NCI-H1048 (cell line): ENCODE data around the gene PCNX2.
"Not testable (repeated sequence)": the region's sequence is repeated elsewhere in the genome, so short reads cannot be mapped to it uniquely, and the experiment has no call there.

Source experiments
- DNase-seq: peaks from one replicate; lab custom pipeline; 2025; lab: John Stamatoyannopoulos, UW

Gene PCNX2

DNA sequence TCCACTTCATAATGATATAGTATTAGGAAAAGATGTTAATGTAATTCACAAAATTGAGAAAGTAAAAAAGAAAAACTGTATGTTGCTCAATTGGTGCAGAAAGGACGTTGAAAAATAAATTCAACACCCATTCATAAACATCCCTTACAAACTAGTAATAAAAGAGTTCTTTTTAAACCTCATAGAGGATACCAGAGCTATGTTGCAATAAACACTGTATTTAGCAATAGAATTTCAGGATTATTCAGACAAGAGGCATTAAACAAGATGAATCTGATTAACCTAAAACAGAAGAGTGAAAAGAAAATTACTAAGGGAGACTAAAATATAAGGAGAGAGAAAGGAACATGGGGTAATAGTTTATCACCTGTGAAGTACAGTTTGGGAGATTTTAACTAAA lies 190.3 kb downstream of the PCNX2 start:
- no peak for DNase-seq

DNA sequence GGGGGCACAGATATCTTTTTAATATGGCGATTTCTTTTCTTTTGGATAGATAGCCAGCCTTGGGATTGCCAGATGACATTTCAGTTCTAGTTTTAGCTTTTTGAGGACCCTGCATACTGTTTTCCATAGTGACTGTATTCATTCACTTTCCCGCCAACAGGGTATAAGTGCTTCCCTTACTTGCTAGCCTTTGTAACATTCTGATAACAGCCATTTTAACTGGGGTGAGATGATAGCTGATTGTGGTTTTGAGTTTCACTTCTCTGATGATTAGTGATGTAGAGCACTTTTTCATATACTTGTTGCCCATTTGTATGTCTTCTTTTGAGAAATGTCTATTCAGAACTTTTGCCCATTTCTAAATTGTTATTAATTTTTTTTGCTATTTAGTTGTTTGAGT lies 193.2 kb downstream of the PCNX2 start:
- DNase-seq: no peak

DNA sequence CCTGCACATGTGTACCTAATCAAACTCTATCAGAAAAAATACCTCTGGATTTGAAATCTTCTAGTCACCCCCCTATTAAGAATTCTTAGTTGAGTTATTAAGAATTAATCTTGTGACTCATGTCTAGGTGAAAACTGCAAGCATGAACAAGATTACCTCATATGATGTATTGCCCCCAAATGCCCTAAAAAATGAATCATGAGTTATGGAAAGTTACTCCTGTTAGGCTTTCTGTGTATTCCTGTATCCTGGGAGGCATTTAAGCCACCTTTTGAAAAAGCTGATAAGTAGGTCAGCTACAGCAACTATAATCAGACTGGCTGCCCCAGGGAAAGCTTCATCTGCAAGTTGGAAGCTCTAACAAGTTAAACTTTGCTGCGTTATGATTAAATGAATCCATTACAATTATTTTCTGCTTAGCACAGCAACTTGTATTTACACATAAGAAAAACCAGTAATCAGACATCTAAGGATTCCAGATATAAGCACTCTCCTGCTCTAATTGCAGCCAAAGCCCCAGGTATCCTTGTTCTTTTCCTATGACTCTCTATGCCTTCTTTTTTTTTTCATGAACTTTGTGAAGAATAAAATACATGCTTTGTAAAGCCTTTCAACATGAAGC lies 197.5 kb downstream of the PCNX2 start:
- no peak for DNase-seq

DNA sequence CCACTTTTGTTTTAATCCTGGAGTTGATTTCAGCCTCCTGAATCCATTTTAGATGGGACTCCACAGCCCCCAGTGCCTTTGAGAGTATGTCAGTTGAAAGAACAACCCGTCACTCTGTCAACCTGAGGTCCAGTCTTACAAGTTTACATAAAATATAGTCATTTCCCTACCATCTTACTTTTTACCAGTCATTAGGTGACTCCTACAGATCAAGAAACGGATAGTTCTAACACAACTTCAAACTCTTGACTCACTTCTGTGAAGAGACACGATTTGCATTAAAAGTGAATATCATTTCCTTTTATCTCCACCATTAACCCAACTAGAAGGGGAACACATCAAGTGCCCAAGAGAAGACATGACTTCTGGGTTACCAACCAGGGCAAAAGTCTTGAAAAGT lies 198.0 kb downstream of the PCNX2 start:
- DNase-seq: no peak

DNA sequence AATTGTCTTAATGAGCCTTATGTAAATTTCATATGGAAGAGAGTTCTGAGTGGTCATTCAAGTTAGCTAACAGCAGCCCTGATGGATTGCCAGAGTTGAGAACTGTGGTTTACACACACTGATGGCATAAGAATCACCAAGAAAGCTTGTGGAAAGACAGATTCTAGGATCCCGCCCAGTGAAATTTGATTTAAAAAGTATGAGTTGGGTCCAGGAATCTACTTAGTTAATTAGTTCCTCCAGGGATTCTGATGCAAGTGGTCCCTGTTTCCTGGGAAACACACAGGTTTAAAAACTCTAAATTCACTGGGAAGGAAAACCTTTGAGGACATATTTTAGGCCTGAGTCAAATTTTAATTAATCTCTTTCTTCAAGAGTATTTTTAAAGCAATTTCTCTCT lies 200.8 kb downstream of the PCNX2 start:
- no peak for DNase-seq

DNA sequence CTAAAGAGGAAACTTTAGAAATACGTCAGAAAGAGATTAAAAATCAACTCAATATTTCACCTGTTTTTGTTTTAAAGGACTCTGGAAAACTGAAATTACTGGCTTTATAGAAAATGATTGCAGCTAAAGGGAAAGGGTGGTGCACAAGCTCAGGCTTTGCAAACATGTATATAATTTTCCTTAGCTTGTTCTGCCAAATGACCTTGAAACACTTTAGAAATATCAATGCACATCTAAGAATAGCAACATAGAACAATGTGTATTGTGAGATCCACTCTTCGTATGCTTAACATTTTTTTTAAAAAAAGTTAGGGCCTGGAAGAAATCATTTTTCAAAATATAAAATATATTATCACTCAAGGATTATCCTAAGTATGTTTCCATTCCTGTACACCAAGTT lies 201.3 kb downstream of the PCNX2 start:
- no peak for DNase-seq

DNA sequence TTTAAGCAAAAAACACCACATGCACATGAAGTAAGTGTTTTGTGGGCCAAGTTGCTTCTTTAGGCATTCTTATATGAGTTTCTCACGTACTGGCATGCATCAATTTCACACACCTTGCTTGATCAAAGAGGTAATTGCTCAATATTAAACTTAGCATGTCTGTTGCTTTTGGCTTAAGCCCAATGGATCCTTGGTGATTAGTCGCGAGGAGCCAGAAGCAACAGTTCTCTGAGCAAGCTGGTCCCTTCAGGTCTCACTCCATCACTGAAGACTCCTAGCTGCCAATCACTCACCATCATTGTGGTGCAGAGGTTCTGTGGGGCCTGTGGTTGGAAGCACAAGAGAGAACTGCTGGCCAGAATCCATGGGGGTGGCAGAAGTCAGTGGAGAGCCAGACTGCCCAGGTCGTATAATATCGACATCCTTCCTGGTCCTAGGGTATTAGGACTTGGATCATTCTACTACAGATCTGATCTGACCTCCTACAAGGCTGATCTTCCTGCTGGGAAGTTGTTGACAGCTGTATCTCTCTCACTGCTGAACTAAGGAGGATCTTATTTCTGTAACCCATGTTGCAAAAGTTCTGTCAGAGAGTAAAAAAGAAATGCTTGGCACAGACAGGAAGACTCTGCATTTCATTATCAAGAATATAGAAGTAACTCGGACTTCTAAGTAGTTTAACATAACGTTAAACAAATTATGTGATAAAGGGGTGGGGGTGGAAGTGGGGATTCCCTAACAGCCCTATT lies 204.6 kb downstream of the PCNX2 start:
- no peak for DNase-seq

DNA sequence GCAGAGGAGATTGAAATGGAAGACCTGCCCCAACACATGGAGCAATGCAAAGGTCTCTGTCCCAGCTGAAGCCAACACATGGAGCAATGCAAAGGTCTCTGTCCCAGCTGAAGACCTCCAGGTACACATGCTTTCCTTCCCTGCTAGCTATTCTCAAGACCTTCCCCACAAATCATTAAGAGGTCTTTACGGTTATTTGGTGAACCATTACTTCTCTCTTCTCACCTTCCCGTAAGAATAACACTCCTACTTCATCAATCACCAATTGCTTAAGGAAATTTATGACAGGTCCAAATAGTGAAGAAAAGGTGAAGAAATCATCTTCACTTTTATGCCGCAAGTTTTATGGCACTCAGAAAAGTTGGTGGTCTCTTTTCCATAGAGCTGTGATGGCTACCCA lies 206.3 kb downstream of the PCNX2 start:
- DNase-seq: no peak

DNA sequence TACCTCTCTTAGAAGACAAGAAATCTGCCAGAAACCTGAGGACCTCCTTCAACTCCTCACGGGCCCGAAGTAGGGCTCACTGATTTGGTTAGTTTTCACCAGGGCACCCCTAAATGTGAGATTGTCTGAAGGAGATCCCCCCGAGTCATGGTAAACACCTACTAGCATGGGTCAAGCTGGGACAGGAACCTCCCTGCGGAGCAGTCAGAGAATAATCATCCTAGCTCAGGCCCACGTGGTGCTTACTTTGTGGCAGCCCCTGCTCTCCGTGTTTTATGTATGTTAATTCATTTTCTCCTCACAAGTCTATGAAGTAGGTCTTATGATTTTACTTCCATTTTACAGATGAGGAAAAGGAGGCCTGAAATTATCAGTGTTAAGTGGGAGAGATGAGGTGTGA lies 206.9 kb downstream of the PCNX2 start:
- no peak for DNase-seq

DNA sequence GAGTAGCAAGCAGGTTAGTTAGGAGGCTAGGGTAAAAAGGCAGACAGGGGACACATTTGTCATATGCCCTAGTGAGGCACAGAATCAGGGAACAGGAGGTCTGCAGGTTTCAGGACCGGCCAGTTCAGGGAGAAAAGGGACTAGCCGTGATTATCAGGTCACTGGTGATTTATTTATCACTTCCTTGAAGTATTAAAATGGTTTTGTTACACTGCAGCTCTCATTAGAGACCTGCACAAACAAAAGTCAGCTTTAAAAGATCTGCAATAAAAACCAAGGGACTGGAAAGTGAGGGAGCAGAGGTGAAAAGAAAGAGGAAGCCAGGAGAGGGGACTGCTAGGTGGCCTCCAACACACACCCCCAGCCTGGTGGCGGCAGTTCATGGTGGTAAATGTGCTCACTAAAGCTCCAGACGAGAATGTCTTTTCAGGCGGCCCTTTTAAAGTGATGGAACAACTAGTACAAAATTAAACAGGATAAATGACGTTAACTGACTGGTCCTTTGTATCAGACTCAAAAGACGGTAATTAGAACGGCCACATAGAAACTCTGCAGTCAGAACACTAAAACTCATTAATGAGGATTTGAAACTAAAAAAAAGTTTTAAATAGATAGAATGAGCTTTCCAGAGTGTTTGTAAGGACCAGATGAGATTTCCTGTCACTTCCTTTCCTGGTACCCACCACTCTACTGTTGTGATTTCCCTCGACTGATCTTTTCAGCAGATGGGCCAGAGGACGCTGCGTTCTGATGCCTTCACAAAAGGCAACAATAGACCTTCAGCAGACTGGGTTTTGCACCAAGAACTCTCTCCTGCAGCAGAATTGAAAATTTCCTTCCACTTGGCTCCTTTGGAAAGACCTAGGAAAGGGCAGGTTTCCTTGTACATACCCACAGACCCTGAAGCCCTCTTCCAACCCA lies 208.3 kb downstream of the PCNX2 start:
- DNase-seq: no peak

DNA sequence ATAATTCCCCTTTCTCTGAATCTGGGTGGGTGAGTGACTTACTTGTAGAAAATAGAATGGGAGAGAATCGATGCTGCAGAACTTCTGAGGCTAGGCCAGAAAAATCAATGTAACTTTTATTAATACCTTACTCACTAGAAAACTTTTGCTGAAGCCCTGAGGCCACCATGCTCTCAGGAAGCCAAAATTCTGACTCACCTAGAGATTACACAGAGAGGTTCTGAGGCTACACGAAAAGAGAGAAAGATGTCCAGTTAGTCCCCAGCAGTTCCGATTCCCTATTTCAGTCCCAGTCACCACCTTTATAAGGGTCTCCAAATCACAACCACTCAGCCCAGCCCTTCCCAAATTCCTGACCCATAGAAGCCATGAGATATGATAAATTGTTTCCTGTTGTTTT lies 210.0 kb downstream of the PCNX2 start:
- no peak for DNase-seq

DNA sequence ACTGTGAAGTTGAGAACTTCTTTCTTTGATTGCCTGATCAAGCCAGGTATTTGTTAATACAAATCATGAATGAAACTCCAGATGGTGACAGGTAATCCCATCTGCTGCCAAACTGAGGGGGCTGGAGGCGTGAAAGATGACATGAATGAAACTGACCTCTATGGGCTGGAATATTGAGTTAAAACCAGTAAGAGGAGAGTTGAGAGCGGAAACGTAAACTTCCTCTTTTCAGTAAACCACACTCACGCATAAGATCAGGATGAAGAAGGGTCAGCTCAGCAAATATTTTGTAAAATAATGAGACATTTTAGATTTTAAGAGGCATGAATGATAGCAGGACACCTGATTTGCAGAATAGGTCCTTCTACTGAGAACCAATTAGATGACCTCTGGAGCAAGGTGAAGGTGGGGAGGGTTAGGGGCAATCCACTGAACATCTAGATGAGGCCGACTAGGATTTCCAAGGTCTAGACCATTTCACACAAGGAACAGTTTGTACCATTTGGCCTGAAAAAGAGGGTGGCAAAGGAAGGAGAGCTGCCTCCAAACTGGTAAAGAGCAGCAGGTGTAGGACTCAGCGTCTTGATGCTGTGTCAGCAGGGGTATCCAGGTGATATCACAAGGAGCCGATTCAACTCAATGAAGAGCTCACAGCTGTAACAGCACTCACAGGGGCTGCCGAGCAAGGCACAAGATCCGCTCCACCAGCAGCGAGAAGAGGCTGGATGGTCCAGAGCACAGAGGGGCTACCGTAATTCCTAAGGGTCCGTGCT lies 212.6 kb downstream of the PCNX2 start:
- DNase-seq: no peak

DNA sequence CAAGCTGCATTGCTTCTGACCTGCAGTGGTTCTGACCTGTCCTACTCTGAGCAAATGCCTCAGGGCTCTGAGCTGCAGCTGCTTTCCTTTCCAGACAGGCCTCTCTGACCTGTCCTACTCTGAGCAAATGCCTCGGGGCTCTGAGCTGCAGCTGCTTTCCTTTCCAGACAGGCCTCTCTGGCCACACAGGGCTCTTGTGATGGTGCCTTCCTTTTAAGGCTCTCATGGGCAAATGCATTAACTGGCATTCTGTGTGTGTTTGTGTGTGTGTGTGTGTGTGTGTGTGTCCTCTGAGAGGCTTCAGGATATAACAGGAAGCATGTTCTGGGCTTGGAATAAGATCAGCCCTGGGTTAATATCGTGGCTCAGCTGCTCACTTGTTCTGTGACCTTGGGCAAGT lies 213.8 kb downstream of the PCNX2 start:
- DNase-seq: no peak

DNA sequence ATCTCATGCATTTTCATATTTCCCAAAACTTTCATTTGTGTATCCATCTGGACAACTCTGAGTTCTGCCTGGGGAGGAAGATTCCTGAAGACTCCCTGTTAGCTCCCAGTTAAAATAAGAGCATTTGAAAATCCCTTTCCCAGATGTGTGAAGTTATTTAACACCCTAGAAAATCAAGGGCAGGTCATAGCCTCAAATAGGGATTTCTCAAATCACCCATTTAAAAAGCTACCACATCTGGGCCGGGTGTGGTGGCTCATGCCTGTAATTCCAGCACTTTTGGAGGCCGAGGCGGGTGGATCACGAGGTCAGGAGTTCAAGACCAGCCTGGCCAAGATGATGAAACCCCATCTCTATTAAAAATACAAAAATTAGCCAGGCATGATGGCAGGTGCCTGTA lies 214.7 kb downstream of the PCNX2 start:
- DNase-seq: not testable (repeated sequence)

DNA sequence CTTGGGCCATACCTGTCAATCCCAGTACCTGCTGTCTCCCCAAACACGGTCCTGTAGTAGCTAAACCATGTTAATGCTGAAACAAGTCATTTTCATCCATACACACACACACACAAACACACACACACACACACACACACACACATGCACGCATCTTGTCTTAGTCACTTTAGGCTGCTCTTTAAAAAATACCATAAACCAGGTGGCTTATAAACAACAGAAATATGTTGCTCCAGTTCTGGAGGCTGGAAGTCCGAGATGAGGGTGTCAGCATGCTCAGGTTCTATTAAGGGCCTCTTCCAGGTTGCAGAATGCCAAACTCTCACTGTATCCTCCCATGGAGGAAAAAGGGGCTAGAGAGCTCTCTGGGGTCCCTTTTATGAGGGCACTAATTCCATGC lies 215.2 kb downstream of the PCNX2 start:
- no peak for DNase-seq

DNA sequence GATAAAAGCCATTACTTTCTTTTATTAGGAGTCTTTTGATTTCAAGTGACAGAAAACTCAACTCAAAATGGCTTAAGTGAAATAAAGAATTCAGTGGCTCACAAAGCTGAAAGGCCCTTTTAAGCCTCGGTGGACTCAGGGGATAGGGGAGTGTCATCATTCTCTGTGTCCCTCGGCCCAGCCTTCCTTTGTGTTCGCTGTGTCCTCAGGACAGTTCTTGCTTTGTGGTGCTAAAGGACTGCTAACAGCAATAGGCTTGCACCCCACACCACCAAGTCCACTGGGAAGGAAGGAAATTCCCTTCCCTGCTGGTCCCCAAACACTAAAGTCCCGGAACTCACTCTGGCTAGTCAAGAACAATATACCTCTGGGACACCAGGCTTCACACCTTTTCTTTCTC lies 216.0 kb downstream of the PCNX2 start:
- DNase-seq: no peak

DNA sequence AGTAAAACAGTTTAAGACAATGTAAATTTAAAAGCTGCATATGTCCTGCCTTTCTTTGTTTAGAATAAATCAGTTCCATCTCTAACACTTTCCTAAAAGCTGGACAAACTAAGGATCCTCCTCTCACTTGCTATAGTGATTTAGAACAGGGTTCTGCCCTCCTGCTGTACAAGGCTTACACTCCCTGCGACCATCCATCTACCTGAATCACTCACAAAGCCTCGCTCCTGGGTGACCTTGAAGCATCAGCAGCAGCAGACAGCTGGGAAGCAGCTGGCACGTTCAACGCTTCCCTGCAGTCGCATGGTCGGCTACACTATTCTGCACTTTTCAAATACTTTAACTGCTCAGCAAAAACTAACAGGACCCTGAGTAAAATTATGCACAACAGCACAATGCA lies 217.1 kb downstream of the PCNX2 start:
- no peak for DNase-seq

DNA sequence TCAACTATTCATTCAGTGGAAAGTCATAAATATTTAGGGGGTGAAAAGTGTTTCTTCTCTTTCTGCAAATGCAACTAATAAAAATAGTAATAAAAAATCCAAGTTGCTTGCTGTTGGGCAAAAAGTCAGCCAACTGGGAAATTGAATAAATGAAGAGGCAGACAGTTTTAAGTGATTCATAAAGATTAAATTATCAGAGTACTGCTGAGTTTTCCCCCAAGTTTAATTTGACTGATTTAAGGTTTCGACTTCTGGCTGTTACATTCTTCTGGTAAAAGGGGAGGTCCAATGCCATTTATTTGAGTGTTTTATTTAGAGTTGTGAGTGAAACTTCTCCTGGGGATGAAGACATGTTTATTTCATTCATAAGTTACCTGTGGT lies 219.6 kb downstream of the PCNX2 start:
- DNase-seq: no peak

DNA sequence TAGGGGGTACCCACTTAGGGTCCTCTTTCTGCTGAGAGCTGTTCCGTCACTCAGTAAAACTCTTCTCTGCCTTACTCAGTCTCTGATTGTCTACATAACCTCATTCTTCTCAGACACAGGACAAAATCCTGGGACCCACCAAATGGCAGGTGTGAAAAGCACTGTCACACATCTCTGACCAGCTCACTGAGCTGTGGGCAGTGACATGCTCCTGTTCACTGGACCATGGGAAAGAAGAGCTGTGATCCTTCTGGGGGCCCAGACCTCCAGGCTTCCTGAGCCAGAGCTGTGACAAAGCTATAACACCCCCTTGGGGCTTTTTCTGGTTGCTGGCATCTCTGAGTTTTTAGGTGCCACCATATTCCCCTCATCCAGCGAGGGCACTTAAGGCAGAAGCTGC lies 229.4 kb downstream of the PCNX2 start:
- no peak for DNase-seq

DNA sequence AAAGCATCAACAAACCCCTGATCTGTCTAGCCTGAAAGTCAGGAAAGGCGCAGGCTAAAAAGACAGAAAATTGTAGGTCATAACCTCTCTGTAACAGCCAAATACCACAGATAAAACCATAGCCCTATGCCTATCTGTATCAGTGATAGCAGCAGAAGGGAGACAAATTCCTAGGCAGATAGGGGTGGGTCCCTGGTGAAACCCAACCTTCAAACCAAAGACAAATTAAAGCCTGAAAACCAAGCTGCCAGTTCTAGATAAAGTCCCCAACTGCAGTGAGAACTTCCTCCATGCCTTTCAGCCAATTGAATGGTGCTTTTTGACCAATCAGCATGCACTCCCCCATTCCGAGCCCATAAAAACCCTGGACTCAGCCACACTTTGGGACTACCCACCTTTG lies 229.8 kb downstream of the PCNX2 start:
- DNase-seq: no peak

DNA sequence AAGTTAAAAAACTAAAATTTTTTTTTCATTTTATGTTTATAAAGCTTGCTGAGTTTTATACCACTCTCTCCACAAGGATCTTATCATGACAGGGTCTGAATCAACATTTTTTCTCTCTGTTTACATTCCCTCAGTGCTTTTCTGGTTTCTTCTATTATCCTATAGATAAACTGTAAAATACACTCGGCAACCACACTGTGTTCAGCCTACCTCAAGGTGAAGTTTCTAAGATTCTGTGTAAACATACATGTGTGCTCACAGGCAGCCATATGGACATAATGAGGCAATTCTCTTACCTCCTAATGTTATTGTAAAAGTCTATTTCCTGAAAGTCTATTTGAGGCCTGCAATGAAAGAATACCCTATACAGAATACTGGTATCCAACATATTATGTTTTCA lies 230.5 kb downstream of the PCNX2 start:
- no peak for DNase-seq

DNA sequence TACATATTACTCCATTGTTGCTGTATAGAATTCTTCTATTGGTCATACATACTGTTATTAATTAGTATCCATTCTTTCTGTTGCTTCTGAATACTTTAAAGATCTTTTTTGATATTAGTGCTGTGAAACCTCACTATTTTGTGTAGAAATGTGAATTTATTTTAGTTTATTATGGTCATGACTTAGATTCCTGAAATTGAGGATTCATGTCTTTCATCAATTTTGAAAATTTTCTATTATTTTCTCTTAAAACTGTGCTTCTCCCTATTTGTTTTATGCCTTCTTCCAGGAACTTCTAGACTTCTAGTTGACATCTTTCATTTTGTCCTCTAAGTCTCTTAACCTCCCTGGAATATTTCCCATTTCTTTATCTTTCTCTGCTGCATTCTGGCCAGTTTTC lies 232.1 kb downstream of the PCNX2 start:
- no peak for DNase-seq
